WTC11 (cell line): ENCODE data around the gene CATSPERZ. TPM values are rescaled to one million over a fixed set of nuclear protein-coding genes. Genes with fewer than 3 reads are reported as not detected.

ENCODE experiments used
- ATAC-seq: fragments of 200-7000 bp; cut with Tn5 transposase; 2 replicates; pipeline ENCODE4 v1.10.0; 2021; ENCODE audit warnings: mild to moderate bottlenecking, moderate library complexity
- CTCF ChIA-PET: fragments of 300-600 bp; sonication (Branson Sonifier 250); formaldehyde crosslinking; loops from one replicate; lab custom pipeline; 2021; ENCODE audit warnings: antibody characterized with exemption; lab: Charles Lee
- POLR2A ChIA-PET: fragments of 350-600 bp; sonication (Branson Sonifier 250); formaldehyde crosslinking; loops from one replicate; lab custom pipeline; 2021; ENCODE audit warnings: antibody characterized with exemption; lab: Charles Lee
- DNase-seq: peaks from one replicate; pipeline ENCODE4 v3.0.0; 2021; ENCODE audit warnings: low spot score
- H3K27ac Mint-ChIP-seq: 2 replicates; pipeline ENCODE4 v1.8.0; 2021; ENCODE audit warnings: mixed read lengths
- H3K27me3 Mint-ChIP-seq: 2 replicates; pipeline ENCODE4 v1.8.0; 2021; ENCODE audit warnings: low read depth, mild to moderate bottlenecking, moderate library complexity, mixed read lengths
- H3K36me3 Mint-ChIP-seq: 2 replicates; pipeline ENCODE4 v1.8.0; 2021; ENCODE audit warnings: mixed read lengths
- H3K4me1 Mint-ChIP-seq: 2 replicates; pipeline ENCODE4 v1.8.0; 2022; ENCODE audit warnings: mixed read lengths
- H3K4me3 Mint-ChIP-seq: 2 replicates; pipeline ENCODE4 v1.8.0; 2021; ENCODE audit warnings: mild to moderate bottlenecking, moderate library complexity, mixed read lengths
- H3K9me3 Mint-ChIP-seq: 2 replicates; pipeline ENCODE4 v1.8.0; 2021; ENCODE audit warnings: mixed read lengths
- CREB1 ChIP-seq: sonication (generic); formaldehyde crosslinking; IDR thresholded peaks from 2 replicates; pipeline ENCODE4 v1.8.0; 2023; ENCODE audit warnings: mild to moderate bottlenecking, missing genetic modification reagents
- KAT7 ChIP-seq: sonication (generic); formaldehyde crosslinking; IDR thresholded peaks from 2 replicates; pipeline ENCODE4 v1.8.1; 2023; ENCODE audit warnings: missing genetic modification reagents, mild to moderate bottlenecking, borderline replicate concordance
- NFATC4 ChIP-seq: fragments of 250-450 bp; sonication (Bioruptor Pico); IDR thresholded peaks from 2 replicates; pipeline ENCODE4 v1.9.0; 2021; ENCODE audit warnings: mild to moderate bottlenecking
- RORB ChIP-seq: fragments of 250-450 bp; sonication (Bioruptor Pico); IDR thresholded peaks from 2 replicates; pipeline ENCODE4 v1.9.0; 2021; ENCODE audit warnings: mild to moderate bottlenecking
- SOX15 ChIP-seq: fragments of 250-450 bp; sonication (Bioruptor Pico); IDR thresholded peaks from 2 replicates; pipeline ENCODE4 v1.9.0; 2021; ENCODE audit warnings: mild to moderate bottlenecking
- TEAD4 ChIP-seq: sonication (generic); formaldehyde crosslinking; IDR thresholded peaks from 2 replicates; pipeline ENCODE4 v1.8.0; 2022; ENCODE audit warnings: mild to moderate bottlenecking, missing genetic modification reagents
- ZNF396 ChIP-seq: fragments of 250-450 bp; sonication (Bioruptor Pico); IDR thresholded peaks from 2 replicates; pipeline ENCODE4 v1.8.0; 2021; ENCODE audit warnings: mild to moderate bottlenecking, moderate library complexity, borderline replicate concordance
- ZNF416 ChIP-seq: fragments of 250-450 bp; sonication (Bioruptor Pico); IDR thresholded peaks from 2 replicates; pipeline ENCODE4 v1.9.0; 2021; ENCODE audit warnings: mild to moderate bottlenecking, inconsistent platforms
- total RNA-seq: library from RNA; stranded (reverse); gene quantifications from 3 replicates; pipeline ENCODE4 v1.2.3, GENCODE V29; 2021
- TF ChIP-seq, protein P1 (sequence below): sonication (generic); formaldehyde crosslinking; IDR thresholded peaks from 2 replicates; pipeline ENCODE4 v1.8.1; 2022; ENCODE audit warnings: missing genetic modification reagents, borderline replicate concordance
- TF ChIP-seq, protein P2 (sequence below): sonication (generic); formaldehyde crosslinking; IDR thresholded peaks from 2 replicates; pipeline ENCODE4 v1.8.1; 2023; ENCODE audit warnings: mild to moderate bottlenecking, missing genetic modification reagents, moderate library complexity
- TF ChIP-seq, protein P3 (sequence below): fragments of 250-450 bp; sonication (Bioruptor Pico); IDR thresholded peaks from 2 replicates; pipeline ENCODE4 v1.9.0; 2021; ENCODE audit warnings: moderate library complexity, mild to moderate bottlenecking, inconsistent platforms, borderline replicate concordance
- TF ChIP-seq, protein P4 (sequence below): sonication (generic); formaldehyde crosslinking; conservative IDR thresholded peaks from 2 replicates; pipeline ENCODE4 v1.8.1; 2022; ENCODE audit warnings: mild to moderate bottlenecking, missing genetic modification reagents
- TF ChIP-seq, protein P5 (sequence below): sonication (generic); formaldehyde crosslinking; IDR thresholded peaks from 2 replicates; pipeline ENCODE4 v1.8.0; 2022; ENCODE audit warnings: mild to moderate bottlenecking, missing genetic modification reagents
- TF ChIP-seq, protein P6 (sequence below): sonication (generic); formaldehyde crosslinking; IDR thresholded peaks from 2 replicates; pipeline ENCODE4 v1.8.0; 2023; ENCODE audit warnings: missing genetic modification reagents, mild to moderate bottlenecking, borderline replicate concordance
- TF ChIP-seq, protein P7 (sequence below): fragments of 250-450 bp; sonication (Bioruptor Pico); IDR thresholded peaks from 2 replicates; pipeline ENCODE4 v2.1.2; 2022; ENCODE audit warnings: mild to moderate bottlenecking, moderate library complexity
- TF ChIP-seq, protein P8 (sequence below): sonication (generic); formaldehyde crosslinking; IDR thresholded peaks from 2 replicates; pipeline ENCODE4 v1.8.0; 2022; ENCODE audit warnings: mild to moderate bottlenecking, missing genetic modification reagents

The CATSPERZ gene
- total RNA-seq, 1 experiment from 2014 or later: 2.5 TPM

DNA sequence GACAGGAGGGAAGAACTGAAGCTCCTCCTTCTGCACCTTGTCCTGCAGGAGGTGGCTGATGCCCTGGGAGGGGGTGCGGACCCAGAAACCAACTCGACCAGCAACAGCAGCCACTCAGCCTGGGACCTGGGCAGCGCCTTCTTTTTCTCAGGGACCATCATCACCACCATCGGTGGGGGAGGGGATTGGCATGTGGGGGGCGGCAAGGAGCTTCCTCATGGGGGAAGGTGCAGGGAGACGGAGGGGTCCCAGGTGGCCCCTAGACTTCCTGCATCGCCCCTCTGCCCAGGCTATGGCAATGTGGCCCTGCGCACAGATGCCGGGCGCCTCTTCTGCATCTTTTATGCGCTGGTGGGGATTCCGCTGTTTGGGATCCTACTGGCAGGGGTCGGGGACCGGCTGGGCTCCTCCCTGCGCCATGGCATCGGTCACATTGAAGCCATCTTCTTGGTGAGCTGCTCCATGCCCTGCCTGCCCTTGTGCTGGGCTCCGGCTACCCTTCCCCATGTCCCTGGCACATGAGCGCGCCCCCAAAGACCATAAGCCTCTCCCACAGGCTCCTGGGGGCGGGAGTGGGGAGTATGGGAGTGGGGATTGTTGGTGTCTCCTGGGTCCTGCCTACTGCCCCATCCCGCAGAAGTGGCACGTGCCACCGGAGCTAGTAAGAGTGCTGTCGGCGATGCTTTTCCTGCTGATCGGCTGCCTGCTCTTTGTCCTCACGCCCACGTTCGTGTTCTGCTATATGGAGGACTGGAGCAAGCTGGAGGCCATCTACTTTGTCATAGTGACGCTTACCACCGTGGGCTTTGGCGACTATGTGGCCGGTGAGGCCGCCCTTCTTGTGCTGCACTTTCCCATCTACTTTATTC lies 3.1 kb upstream of the CATSPERZ start (continued):
- TF ChIP-seq KAT7 (no peak), ZNF416 (CRISPR knock-in tag) (no peak), TEAD4 (CRISPR knock-in tag) (no peak), NFATC4 (CRISPR knock-in tag) (no peak)
- TF ChIP-seq, protein P1, sequence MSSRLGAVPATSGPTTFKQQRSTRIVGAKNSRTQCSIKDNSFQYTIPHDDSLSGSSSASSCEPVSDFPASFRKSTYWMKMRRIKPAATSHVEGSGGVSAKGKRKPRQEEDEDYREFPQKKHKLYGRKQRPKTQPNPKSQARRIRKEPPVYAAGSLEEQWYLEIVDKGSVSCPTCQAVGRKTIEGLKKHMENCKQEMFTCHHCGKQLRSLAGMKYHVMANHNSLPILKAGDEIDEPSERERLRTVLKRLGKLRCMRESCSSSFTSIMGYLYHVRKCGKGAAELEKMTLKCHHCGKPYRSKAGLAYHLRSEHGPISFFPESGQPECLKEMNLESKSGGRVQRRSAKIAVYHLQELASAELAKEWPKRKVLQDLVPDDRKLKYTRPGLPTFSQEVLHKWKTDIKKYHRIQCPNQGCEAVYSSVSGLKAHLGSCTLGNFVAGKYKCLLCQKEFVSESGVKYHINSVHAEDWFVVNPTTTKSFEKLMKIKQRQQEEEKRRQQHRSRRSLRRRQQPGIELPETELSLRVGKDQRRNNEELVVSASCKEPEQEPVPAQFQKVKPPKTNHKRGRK (CRISPR knock-in tag): no peak
- TF ChIP-seq, protein P2, sequence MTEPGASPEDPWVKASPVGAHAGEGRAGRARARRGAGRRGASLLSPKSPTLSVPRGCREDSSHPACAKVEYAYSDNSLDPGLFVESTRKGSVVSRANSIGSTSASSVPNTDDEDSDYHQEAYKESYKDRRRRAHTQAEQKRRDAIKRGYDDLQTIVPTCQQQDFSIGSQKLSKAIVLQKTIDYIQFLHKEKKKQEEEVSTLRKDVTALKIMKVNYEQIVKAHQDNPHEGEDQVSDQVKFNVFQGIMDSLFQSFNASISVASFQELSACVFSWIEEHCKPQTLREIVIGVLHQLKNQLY (CRISPR knock-in tag): no peak
- TF ChIP-seq, protein P3, sequence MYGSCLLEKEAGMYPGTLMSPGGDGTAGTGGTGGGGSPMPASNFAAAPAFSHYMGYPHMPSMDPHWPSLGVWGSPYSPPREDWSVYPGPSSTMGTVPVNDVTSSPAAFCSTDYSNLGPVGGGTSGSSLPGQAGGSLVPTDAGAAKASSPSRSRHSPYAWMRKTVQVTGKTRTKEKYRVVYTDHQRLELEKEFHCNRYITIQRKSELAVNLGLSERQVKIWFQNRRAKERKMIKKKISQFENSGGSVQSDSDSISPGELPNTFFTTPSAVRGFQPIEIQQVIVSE: no peak
- TF ChIP-seq, protein P4, sequence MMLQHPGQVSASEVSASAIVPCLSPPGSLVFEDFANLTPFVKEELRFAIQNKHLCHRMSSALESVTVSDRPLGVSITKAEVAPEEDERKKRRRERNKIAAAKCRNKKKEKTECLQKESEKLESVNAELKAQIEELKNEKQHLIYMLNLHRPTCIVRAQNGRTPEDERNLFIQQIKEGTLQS (CRISPR knock-in tag): no peak

DNA sequence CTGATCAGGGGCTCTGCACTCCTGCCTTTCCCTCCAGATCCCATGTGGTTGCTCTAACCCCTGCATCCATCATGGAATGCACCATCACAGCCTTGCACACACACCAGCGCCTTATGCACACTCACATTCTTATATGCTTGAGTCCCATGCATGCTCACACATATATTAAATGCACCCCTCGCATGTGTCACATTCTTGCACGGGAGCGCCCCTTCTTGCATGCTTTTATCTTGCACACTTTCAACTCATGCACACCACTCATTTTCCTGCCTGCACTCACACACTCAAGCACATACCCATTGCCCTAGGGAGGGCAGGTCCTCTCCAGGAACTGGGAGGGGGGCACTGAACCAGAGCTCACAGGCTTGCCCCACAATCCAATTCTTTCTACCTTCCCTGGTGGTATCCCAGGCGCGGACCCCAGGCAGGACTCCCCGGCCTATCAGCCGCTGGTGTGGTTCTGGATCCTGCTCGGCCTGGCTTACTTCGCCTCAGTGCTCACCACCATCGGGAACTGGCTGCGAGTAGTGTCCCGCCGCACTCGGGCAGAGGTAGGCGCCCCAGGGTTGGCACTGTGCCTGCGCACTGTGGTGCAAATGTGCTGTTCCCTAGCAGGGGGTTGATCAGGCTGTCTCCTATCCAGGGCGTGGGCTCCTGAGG lies 2.3 kb upstream of the CATSPERZ start:
- Mint-ChIP-seq H3K36me3 (no peaks in the 10 kb centered on the region), H3K4me3 (peak overlapping the region; percentile 5; the same call in 1 of the 2 replicates), H3K4me1 (peaks cover 12% of the 10 kb centered on the region), H3K27me3 (peaks cover 92% of the 10 kb centered on the region), H3K27ac (no peak overlapping the region), H3K9me3 (no peaks in the 10 kb centered on the region)
- DNase-seq (no peak), ATAC-seq (no peak)
- ChIA-PET CTCF (interaction anchor here (1.1 to 1.9 kb wide), 2 partner anchors 26 to 94 kb away, joined by 3 to 5 read pairs; no protein-coding TSS in a partner anchor), POLR2A (no interaction called here)
- TF ChIP-seq CREB1 (CRISPR knock-in tag) (no peak), SOX15 (no peak), RORB (CRISPR knock-in tag) (no peak), ZNF396 (CRISPR knock-in tag) (no peak)
- TF ChIP-seq, protein P1 (CRISPR knock-in tag): no peak
- TF ChIP-seq, protein P5, sequence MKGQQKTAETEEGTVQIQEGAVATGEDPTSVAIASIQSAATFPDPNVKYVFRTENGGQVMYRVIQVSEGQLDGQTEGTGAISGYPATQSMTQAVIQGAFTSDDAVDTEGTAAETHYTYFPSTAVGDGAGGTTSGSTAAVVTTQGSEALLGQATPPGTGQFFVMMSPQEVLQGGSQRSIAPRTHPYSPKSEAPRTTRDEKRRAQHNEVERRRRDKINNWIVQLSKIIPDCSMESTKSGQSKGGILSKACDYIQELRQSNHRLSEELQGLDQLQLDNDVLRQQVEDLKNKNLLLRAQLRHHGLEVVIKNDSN: no peak
- TF ChIP-seq, protein P6, sequence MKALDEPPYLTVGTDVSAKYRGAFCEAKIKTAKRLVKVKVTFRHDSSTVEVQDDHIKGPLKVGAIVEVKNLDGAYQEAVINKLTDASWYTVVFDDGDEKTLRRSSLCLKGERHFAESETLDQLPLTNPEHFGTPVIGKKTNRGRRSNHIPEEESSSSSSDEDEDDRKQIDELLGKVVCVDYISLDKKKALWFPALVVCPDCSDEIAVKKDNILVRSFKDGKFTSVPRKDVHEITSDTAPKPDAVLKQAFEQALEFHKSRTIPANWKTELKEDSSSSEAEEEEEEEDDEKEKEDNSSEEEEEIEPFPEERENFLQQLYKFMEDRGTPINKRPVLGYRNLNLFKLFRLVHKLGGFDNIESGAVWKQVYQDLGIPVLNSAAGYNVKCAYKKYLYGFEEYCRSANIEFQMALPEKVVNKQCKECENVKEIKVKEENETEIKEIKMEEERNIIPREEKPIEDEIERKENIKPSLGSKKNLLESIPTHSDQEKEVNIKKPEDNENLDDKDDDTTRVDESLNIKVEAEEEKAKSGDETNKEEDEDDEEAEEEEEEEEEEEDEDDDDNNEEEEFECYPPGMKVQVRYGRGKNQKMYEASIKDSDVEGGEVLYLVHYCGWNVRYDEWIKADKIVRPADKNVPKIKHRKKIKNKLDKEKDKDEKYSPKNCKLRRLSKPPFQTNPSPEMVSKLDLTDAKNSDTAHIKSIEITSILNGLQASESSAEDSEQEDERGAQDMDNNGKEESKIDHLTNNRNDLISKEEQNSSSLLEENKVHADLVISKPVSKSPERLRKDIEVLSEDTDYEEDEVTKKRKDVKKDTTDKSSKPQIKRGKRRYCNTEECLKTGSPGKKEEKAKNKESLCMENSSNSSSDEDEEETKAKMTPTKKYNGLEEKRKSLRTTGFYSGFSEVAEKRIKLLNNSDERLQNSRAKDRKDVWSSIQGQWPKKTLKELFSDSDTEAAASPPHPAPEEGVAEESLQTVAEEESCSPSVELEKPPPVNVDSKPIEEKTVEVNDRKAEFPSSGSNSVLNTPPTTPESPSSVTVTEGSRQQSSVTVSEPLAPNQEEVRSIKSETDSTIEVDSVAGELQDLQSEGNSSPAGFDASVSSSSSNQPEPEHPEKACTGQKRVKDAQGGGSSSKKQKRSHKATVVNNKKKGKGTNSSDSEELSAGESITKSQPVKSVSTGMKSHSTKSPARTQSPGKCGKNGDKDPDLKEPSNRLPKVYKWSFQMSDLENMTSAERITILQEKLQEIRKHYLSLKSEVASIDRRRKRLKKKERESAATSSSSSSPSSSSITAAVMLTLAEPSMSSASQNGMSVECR: no peak
- TF ChIP-seq, protein P7, sequence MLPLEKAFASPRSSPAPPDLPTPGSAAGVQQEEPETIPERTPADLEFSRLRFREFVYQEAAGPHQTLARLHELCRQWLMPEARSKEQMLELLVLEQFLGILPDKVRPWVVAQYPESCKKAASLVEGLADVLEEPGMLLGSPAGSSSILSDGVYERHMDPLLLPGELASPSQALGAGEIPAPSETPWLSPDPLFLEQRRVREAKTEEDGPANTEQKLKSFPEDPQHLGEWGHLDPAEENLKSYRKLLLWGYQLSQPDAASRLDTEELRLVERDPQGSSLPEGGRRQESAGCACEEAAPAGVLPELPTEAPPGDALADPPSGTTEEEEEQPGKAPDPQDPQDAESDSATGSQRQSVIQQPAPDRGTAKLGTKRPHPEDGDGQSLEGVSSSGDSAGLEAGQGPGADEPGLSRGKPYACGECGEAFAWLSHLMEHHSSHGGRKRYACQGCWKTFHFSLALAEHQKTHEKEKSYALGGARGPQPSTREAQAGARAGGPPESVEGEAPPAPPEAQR (CRISPR knock-in tag): no peak
- TF ChIP-seq, protein P8, sequence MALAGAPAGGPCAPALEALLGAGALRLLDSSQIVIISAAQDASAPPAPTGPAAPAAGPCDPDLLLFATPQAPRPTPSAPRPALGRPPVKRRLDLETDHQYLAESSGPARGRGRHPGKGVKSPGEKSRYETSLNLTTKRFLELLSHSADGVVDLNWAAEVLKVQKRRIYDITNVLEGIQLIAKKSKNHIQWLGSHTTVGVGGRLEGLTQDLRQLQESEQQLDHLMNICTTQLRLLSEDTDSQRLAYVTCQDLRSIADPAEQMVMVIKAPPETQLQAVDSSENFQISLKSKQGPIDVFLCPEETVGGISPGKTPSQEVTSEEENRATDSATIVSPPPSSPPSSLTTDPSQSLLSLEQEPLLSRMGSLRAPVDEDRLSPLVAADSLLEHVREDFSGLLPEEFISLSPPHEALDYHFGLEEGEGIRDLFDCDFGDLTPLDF: no peak
